Endothelial cell of hepatic sinusoid (primary cell): ENCODE results near the gene STOML1.
"Not testable (repeated sequence)": the region's sequence is repeated elsewhere in the genome, so short reads cannot be mapped to it uniquely, and the experiment has no call there.

Source experiments
- in situ Hi-C: cut with HindIII; loops from 2 replicates; pipeline ENCODE4 v1.10.0; 2017; ENCODE audit warnings: low sequenced_read_pairs

Gene STOML1

GRCh38 chr15:73989001-73989798 lies 2.9 kb downstream of the STOML1 start:
- in situ Hi-C loops = no loop called here

GRCh38 chr15:73988445-73988969 lies 3.6 kb downstream of the STOML1 start:
- in situ Hi-C loops = no loop called here

DNA sequence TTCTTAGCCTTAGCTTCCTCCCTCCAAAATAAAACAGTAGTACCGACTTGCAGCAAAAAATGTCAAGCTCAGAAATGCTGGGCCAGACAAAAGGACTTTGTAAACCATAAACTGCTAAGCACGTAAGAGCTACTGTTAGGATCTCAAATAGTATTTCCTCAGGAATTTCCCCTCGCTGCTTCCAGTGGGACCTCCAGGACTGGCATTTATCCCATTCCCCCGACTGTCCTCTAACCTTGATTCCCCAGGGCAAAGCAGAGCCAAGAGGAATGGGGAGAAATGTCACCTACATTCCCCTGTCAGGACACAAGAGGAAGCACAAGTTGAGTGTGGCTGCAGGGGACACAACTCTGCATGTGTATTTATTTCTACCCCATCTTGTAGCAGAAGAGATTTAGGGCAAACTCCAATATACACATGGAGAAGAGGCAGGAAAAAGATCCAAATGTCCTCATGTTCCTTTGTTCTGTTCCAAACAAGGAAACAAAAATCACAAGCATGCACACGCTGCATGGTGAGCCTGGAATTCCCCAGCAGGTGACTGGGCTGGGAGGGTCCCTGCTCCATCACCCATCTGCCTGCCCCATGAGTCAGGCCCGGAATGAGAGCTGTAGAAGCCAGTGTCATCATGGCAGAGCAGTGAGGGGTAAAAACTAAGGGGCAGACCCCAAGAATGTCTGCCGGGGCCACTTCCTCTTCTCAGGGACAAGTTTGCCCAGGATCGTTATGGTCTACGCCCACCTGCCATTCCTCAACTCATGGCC lies 4.2 kb downstream of the STOML1 start:
- in situ Hi-C loops = no loop called here

- in situ Hi-C loops = no loop called here
These were observed 4.8 kb downstream of the STOML1 start for GRCh38 chr15:73987250-73987649.

GRCh38 chr15:73986776-73987056 lies 5.4 kb downstream of the STOML1 start:
- in situ Hi-C loops = no loop called here

GRCh38 chr15:73986055-73986775 lies 5.9 kb downstream of the STOML1 start:
- in situ Hi-C loops = no loop called here

DNA sequence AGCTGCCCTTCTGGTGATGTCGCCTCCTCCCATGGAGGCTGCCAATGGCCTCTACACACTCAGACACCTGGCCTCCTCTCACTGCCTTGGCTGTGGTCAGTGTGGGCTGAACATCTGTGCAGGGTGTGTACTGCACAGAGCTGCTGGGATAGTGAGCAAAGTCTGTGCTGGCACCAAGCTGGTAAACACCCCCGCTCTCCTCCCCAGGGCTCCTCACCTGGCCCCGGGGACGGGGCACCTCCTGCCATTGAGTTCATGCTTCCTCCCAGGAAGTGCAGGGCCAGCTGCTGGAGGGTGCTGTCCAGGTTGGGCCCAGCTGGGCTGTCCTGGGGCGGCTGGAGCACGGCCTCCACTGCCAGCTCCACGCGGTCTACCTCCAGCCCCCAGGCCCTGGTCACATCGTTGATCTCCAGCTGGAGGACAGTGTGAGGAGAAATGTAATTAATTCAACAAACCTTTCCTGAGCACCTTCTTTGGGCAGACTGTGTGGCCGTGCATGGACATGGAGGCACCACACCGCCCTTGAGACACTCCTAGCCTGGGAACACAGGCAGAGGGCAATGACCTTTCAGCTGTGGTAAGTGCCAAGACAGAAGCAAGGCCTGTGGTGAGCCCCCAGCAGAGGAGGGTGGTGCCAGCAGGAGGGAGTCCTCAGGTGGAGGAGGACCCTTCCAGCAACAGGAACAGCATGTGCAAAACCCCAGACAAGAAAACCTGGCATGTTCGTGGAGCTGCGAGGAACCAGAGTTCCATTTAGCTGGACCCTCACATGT lies 6.8 kb downstream of the STOML1 start:
- in situ Hi-C loops = no loop called here

GRCh38 chr15:73984208-73984979 lies 7.7 kb downstream of the STOML1 start:
- in situ Hi-C loops = no loop called here

DNA sequence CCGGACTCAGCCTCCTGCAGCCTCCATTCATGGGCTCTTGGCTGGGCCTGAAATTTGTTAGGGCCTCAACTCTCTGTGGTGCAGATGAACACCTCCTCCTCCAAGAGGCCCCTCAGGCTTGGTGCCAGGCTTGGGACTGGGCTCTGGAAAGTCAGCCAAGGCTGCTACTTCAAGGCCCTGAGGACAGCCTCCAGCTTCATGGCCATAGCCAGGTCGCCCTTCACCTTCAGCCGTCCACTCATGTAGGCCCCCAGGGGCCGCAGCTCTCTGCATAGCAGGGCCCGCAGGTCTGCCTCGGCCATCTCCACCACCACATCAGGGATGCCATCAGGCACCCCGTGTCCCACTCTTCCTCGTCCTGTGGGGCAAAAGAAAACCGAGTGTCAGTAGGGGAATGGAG lies 8.3 kb downstream of the STOML1 start:
- in situ Hi-C loops = no loop called here

- in situ Hi-C loops = no loop called here
These were observed 8.8 kb downstream of the STOML1 start for GRCh38 chr15:73983211-73983727.

GRCh38 chr15:73982222-73982962 lies 9.7 kb downstream of the STOML1 start:
- in situ Hi-C loops = no loop called here

DNA sequence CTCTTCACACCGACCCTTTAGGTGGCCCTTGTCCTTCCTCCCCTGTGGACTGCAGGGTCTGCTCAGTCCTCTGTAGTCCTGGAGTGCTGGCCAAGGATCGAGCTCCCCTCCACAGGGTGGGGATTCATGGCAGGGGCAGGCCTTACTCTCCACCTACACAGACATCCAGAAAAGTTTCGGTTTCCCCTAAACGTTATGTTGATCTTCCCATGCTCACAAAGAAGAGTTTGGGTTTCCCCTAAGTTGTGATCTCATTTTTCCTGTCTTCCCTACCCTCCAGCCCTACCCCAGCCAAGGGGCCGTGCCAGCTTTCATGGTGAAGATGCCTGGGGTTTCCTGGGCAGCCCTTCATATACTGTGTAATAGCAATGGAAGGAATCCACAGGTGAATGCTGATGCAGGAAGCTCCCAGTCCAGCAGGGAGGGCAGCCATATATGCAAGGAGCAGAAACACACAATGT lies 10.3 kb downstream of the STOML1 start:
- in situ Hi-C loops = no loop called here

DNA sequence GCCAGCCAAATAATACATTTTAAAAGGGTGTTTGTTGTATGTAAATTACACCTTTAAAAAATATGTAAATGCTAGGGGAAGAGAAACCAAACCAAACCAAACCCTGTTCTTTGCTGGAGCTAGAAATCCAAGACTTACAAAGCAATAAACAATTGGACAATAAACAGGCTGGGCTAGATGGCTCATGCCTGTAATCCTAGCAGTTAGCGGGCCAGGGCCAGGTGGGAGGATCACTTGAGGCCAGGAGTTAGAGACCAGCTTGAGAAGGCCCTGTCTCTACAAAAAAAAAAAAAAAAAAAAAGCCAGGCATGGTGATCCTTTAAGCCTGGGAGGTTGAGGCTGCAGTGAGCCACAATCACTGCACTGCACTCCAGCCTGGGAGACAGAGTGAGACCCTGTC lies 12.5 kb downstream of the STOML1 start:
- in situ Hi-C loops = no loop called here

GRCh38 chr15:73978896-73979295 lies 13.2 kb downstream of the STOML1 start:
- in situ Hi-C loops = no loop called here

- in situ Hi-C loops = not testable (repeated sequence)
These were observed 16.5 kb downstream of the STOML1 start for GRCh38 chr15:73975440-73976125.

- in situ Hi-C loops = not testable (repeated sequence)
These were observed 18.4 kb downstream of the STOML1 start for GRCh38 chr15:73973683-73974200.

DNA sequence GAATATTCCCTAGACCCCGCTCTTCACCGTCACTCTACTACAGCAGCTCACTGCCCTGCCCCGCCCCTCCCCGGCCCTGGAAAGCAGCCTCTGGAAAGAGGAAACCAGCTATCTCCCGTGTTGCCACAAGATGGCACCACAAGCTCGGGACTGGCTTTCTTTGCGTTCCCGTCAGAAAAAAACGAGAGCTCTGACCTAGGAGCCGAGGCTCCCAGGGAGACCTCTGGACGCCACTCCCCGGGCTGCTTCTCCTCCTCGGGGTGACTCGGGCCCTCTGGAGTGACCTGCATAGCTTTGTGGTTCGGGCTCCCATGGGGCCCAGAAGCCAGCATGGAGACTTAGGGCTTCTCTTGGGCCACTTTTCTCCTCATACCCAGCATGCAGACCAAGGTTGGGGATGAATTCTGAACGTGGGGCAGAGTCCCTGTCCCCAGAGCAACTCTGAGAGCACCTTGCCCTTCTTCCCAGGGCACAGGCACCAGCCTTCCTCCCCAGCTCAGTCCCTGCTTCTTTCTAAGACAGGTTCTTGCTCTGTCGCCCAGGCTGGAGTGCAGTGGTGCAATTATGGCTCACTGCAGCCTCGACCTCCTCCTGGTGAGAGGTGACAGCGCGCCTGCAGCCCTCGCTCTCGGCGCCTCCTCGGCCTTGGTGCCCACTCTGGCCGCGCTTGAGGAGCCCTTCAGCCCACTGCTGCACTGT lies 19.0 kb downstream of the STOML1 start:
- in situ Hi-C loops = no loop called here
